ENCODE measurements around the gene SPTBN4.
"Not testable (repeated sequence)": the region's sequence is repeated elsewhere in the genome, so short reads cannot be mapped to it uniquely, and the experiment has no call there.

Gene SPTBN4

DNA sequence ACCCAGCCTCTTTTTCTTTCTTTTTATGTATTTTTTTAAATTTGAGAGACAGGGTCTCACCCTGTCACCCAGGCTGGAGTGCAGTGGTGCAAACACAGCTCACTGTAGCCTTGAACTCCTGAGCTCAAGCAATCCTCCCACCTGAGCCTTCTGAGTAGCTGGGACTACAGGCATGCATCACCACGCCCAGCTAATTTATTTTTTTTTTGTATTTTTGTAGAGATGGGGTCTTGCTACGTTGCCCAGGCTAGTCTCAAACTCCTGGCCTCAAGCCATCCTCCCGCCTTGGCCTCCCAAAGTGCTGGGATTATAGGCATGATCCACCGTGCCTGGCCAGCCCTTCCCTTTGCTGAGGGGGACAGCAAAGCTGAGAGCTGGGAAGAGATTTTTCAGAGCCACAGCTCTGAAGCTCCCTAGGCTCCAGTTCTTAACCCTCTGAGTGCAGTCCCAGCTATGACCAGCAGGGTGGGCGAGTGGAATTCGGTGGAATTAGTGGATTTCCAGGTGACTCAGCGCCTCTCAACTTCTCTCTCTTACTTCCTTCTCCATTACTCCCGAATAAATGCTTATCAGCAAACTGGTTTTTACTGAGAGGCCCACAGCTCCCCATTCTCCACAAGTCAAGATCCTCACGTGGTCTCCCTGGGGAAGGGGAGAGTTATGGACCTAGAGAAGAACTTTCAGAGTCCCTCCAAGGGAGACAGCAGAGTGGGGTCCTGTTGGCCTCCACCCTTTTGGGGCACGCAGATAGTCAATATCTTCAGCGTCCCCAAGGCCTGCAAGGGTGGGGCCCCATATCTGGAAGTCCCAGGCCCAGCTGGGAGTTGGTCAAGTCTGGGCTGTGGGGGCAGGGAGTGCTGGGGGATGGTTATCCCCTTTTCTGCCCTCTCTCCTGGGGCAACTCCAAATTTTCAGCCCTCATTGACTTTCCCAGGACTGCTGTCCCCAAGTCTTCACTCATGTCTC is 2.5 kb upstream of the SPTBN4 start:
- in situ Hi-C loops (cut with MboI; ENCODE audit: low sequenced_read_pairs): no loop called here

DNA sequence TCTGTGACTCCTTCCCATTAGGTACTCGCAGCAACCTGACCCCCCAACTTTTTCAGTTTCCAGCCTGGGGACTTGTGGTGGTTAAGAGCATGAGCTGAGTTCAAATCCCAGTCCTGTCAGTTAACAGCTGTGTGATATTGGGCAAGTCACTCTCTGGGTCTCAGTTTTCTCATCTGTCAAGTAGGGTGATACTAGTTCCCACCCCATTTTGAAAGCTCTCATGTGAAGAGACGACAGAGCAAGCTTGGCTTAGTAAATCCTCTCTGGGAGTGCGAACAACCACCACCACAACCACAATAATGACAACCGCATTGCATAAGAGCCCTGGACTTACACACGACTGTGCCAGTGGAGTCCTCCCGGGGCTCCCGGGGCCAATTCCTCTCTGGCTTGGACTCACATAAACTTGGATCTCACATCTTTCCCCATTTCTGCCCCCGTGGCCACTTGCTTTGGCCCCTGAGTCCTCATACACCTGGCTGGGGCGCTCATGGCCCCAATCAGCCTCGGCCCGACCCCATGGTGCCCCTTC is 1.7 kb upstream of the SPTBN4 start:
- in situ Hi-C loops (cut with MboI; ENCODE audit: low sequenced_read_pairs): no loop called here

DNA sequence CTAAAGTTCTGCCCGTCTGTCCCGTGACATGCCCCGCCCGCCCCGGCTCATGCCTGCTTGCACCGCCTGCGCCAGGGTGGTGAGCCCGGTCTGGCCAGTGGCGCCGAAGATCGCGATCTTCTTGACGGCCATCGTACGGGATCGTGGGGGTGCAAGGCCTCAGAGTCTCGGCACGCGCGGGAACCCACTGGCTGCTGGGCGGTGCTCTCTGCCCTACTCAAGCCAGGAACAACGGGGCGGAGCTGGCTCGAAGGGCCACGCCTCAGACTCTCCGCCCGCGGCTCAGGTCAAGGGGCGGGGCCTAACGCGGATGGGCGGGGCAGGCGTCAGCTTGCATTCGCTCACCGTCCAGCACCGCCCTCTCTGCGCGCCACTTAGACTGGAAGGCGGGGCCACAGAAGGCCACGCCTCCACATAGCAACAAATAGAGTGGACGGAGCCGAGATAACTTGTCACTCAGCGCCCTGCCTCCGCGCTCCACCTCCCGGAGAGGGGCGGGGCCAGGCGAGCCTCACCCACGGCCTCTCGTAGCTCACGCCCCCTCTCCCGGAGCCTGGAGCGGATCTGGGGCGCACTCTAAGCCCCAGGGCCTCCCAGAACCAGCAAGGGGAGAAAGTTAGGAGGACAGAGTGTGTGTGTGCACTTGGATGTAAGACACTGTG is 1.1 kb upstream of the SPTBN4 start, which contains the start of gene BLVRB:
Gene BLVRB (minus strand): TSS at position 189 of the 662 bp plus-strand sequence. CDS start 57 bp downstream, at position 132.
- in situ Hi-C loops (cut with MboI; ENCODE audit: low sequenced_read_pairs): no loop called here

DNA sequence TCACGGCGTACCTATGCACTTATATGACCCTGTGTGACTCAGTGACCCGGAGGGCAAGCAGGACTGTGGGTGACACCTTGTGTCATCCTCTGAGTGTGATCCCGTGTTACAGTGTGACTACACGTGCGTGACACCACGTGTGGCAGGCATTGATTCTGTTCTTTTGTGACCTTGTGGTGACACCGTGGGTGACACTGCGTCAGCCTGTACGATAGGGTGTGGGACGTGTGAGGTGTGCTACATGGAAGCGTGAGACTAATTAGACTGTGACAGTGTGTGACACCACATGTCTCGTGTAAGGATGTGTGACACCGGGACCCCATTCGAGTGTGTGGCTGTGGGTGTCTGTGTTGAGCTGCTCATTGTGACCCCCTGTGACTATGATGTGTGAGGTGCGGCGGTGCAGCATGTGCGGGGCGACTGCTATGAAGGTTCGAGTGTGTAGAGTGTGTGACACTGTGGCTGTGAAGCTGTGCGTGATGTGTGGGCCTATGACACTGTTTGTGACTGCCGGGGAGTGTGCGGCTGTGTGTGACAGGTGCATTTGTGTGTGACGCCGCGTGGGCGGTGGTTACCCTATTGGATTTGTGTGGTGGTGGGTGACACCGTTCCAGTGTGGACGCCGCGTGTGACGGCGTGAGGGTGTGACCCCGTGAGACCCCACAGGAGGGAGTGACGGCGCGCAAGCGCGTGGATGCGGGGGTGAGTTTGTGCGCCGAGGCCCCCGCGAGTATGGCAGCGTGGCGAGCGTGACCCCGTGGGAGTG is 399 bp upstream of the SPTBN4 start:
- in situ Hi-C loops (cut with MboI; ENCODE audit: low sequenced_read_pairs): no loop called here

DNA sequence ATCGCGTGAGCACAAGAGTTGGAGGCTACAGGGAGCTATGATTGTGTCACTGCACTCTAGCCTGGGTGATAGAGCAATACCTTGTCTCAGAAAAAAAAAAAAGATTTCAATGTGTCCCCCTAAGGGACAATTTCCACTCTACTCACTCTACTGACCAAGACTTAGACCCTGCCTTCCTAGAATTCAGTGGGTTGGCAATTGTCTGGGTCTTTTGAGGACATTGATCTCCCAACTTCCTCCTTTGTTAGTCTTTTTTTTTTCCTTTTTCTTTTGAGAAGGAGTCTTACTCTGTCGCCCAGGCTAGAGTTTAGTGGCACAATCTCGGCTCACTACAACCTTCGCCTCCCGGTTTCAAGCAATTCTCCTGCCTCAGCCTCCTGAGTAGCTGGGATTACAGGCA is 2.2 kb downstream of the SPTBN4 start:
- in situ Hi-C loops (cut with MboI; ENCODE audit: low sequenced_read_pairs): no loop called here

DNA sequence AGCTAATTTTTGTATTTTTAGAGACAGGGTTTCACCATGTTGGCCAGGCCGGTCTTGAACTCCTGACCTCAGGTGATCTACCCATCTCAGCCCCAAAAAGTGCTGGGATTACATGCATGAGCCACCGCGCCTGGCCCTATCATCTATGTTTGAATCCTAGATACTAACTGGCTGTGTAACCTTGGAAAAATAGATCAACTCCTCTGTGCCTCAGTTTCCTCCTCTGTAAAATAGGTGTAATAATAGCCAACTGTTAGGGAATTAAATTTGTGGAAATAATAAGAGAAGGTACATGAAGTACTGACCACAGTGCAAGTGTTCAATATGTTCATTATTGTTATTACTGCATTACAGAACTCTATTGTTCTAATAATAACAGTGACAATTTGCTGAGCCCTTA is 4.3 kb downstream of the SPTBN4 start:
- in situ Hi-C loops (cut with MboI; ENCODE audit: low sequenced_read_pairs): no loop called here

DNA sequence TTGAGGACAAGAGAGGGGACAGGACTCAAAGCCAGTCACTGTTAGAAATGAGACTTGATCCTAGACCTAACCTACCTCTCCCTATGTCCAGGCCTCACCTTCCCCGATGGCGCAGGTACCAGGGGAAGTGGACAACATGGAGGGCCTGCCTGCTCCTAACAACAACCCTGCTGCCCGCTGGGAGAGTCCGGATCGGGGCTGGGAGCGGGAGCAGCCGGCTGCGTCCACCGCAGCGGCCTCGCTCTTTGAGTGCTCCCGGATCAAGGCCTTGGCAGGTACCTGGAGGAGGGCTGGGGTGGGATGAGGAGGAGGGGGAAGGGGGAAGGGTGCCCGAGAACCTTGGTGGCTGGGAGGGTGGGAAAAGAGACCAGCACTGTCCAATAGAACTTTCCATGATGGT is 5.7 kb downstream of the SPTBN4 start:
- in situ Hi-C loops (cut with MboI; ENCODE audit: low sequenced_read_pairs): no loop called here

DNA sequence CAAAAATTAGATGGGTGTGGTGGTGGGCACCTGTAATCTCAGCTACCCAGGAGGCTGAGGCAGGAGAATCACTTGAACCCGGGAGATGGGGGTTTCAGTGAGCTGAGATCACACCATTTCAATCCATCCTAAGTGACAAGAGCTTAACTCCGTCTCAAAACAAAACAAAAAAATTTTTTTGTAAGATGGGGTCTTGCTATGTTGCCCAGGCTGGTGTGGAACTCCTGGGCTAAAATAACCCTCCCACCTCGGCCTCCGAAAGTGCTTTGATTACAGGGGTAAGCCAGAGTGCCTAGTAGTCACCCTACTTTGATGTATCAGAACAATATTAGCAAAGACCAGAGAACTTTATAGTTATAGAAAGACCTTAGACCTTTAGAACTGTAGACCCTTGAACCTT is 7.9 kb downstream of the SPTBN4 start:
- in situ Hi-C loops (cut with MboI; ENCODE audit: low sequenced_read_pairs): no loop called here

DNA sequence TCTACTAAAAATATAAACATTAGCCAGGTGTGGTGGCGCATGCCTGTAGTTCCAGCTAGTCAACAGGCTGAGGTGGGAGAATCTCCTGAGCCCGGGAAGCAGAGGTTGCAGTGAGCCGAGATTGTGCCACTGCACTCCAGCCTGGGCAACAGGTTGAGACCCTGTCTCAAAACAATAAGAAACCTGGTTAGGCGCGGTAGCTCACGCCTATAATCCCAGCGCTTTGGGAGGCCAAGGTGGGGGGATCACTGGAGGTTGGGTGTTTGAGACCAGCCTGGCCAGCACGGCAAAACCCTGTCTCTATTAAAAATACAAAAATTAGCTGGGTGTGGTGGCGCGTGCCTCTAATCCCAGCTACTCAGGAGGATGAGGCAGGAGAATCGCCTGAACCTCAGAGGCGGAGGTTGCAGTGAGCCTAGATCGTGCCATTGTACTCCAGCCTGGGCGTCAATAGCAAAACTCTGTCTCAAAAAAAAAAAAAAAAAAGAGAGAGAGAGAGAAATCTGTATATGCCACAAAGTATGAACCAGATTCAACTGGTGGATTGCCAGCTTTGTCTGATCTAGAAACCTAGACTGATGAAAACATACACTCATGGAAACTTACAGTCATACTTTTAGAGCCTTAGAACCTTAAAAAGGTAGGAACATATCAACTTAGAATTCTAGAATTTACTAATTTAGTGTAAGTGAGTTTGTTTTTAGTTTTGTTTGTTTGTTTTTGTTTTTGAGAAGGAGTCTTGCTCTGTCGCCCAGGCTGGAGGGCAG is 9.3 kb downstream of the SPTBN4 start:
- in situ Hi-C loops (cut with MboI; ENCODE audit: low sequenced_read_pairs): not testable (repeated sequence)

DNA sequence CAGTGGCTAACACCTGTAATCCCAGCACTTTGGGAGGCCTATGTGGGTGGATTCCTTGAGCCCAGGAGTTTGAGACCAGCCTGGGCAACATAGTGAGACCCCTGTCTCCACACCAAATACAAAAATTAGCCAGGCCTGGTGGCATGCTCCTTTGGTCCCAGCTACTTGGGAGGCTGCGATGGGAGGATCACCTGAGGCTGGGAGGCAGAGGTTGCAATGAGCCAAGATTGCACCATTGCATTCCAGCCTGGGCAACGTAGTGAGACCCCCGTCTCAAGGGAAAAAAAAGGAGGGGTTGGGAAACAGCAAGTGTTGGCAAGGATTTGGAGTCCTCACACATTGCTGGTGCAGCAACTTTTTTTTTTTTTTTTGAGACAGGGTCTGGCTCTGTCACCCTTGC is 19.2 kb downstream of the SPTBN4 start:
- in situ Hi-C loops (cut with MboI; ENCODE audit: low sequenced_read_pairs): no loop called here

DNA sequence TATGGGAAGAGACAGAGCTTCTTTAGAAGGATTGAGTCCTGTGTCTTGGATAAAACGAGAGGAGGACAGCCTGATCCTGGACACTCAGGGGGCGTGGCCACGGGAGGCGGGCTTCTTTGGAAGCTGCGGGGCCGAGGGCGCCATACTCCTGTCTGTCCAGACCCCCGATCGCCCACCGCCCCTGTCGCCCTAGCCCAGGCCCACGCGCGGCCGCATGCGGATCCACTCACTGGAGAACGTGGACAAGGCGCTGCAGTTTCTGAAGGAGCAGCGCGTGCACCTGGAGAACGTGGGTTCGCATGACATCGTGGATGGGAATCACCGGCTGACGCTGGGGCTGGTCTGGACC is 23.1 kb downstream of the SPTBN4 start:
- in situ Hi-C loops (cut with MboI; ENCODE audit: low sequenced_read_pairs): no loop called here

DNA sequence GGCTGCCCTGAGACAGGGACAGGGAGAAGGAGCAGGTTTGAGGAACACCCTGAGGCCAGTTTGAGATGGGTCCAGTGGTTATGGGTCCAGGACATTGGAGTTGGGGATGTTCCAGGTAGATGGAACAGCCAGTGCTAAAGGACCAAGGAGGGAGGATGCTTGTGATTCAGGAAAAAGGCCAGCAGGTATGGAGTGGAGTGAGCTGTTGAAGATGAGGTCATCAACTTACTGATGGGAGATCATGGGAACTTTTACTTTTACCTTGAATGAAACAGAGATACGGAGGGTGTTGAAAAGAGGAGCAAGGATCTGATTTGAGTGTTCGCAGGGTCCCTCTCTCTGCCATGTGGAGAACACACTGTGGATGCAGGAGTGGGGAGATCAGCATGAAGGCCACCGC is 25.5 kb downstream of the SPTBN4 start:
- in situ Hi-C loops (cut with MboI; ENCODE audit: low sequenced_read_pairs): no loop called here

DNA sequence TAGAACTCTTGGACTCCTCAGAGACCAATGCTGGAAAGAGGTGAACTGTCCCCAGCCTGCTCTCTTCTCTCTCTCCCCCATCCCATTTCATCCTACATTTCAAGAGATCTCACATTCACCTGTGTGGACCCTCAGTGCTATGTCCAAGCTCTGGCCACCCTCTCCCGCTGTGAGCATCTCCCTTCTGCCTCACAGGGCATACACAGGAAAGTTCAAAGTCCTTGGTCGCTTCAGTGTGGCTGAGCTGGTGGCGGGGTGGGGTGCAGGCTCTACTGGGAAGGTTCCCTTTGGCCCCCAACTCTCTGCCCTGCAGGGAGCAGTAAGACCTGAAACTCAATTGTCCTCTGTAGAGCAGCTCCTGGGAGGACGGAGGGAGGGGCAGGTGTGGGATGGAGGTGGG is 27.0 kb downstream of the SPTBN4 start:
- in situ Hi-C loops (cut with MboI; ENCODE audit: low sequenced_read_pairs): no loop called here

DNA sequence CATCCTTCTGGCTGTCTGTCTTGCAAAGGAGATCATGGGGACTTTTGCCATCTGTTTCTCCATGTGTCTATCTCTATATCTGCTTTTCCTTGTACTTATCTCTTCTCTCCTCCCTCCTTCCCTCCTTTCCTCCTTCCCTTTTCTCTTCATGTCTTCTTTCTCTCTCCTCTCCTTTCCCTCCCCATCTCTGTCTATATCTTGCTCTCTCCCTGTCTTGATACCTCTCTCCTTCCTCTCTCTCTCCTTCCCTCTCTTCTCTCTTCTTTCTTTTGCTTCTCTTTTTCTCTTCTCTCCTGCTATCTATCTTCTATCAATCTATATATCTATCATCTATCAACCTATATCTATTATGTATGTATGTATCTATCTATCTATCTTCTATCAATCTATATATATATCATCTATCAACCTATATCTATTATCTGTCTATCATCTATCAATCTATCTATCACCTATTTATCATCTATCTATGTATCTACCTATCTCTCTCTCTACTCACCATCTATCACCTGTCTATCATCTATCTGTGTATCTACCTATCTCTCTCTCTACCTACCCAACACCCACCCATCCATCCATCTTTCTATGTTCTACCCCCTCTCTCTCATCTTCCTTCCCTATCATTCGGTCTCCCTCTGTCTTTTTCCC is 27.5 kb downstream of the SPTBN4 start:
- in situ Hi-C loops (cut with MboI; ENCODE audit: low sequenced_read_pairs): no loop called here

DNA sequence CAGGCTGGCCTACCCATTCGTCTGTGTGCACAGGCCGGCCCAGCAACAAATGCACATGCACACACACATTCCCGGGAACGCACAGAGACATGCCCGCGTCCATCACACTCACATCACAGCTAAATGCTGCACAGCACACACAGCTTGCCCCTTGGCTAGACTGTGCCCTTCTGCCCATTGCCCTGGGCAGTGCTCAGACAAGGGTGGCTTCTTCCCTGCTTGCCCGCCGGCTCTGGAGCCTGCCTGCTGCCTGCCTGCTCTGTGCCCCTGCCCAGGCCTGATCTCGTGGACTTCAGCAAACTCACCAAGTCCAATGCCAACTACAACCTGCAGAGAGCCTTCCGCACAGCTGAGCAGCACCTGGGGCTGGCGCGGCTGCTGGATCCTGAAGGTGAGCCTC is 30.4 kb downstream of the SPTBN4 start:
- in situ Hi-C loops (cut with MboI; ENCODE audit: low sequenced_read_pairs): no loop called here

DNA sequence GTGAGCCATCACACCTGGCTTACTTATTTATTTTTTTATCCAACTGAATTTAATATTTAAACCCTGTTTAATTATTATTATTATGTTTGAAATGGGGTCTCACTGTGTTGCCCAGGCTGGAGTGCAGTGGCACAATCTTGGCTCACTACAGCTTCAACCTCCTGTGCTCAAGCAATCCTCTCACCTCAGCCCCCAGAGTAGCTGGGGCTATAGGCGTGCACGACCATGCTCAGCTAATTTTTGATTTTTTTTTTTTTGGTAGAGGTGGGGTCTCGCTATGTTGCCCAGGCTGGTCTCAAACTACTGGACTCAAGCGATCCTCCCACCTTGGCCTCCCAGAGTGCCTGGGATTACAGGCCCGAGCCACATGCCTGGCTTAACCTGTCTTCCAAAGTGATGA is 32.5 kb downstream of the SPTBN4 start:
- in situ Hi-C loops (cut with MboI; ENCODE audit: low sequenced_read_pairs): no loop called here

DNA sequence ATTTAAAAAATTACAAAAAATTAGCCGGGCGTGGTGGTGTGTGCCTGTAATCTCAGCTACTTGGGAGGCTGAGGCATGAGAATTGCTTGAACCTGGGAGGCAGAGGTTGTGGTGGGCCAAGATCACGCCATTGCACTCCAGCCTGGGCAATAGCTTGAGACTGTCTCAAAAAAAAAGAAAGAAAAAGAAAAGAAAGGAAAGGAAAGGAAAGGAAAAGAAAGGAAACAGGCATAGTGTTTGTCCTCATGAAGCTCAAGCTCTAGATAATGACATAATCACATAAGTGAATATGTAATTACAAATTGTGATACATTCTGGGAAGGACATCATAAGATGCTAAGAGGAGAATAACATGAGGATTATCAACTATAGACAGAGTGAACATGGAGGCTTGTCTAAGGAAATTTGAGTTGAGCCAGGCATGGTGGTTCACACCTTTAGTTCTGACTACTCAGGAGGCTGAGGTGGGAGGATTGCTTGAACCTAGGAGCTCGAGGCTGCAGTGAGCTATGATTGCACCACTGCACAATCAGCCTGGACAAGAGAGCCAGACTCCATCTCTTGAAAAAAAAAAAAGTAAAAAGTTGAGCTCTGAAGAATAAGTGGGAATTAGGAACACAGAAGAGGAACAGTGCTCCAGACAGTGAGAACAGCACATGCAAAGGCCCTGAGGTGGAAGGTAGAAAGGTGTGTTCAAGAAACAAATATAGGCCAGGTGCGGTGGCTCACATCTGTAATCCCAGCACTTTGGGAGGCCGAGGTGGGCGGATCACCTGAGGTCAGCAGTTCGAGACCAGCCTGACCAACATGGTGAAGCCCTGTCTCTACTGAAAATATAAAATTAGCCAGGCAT is 34.1 kb downstream of the SPTBN4 start:
- in situ Hi-C loops (cut with MboI; ENCODE audit: low sequenced_read_pairs): not testable (repeated sequence)

DNA sequence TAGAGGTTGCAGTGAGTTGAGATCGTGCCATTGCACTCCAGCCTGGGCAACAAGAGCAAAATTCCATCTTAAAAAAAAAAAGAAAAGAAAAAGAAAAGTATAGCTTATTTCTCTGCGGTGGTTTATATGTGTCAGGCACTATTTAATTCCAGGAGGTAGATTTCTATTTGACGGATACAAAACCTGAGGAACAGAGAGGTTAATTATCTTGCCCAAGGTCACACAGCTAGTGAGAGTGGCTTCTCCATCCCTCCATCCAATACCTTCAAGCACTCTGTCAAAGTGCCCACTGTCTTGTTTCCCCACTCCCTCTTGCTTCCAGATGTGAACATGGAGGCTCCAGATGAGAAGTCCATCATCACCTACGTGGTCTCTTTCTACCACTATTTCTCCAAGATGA is 34.8 kb downstream of the SPTBN4 start:
- in situ Hi-C loops (cut with MboI; ENCODE audit: low sequenced_read_pairs): no loop called here

DNA sequence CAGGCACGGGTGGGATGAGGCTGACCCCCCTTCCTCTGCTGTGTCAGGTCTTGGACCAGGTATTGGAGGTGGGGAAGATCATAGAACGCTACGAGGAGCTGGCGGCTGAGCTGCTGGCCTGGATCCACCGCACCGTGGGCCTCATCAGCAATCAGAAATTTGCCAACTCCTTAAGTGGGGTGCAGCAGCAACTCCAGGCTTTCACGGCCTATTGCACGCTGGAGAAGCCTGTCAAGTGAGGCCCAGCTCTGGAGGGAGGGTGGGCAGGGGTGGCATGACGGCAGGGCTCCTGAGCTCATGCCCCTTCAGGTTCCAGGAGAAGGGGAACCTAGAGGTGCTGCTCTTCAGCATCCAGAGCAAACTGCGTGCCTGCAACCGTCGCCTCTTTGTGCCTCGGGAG is 35.3 kb downstream of the SPTBN4 start:
- in situ Hi-C loops (cut with MboI; ENCODE audit: low sequenced_read_pairs): no loop called here

Measured in HL-60/S4 treated with phorbol 12-myristate 13-acetate at 8.2 ng/mL for 4 days and 3 days (cell line).